Activated T-cell treated with anti-CD3 and anti-CD28 coated beads for 48 hours (primary cell): ENCODE measurements around the gene PMM2.
"Not testable (repeated sequence)": the region's sequence is repeated elsewhere in the genome, so short reads cannot be mapped to it uniquely, and the experiment has no call there.

Experiments
- DNase-seq: peaks from one replicate; pipeline ENCODE4 v3.0.0-alpha.2; 2020; ENCODE audit warnings: low read depth

PMM2 gene

GRCh38 chr16:8797364-8798173 is at the start of gene PMM2, which contains the start of gene TMEM186:
TSS of gene PMM2 (plus strand) at chr16:8797839. CDS start at chr16:8797883, 44 bp downstream.
TSS of gene TMEM186 (minus strand) at chr16:8797639. CDS start at chr16:8797614, 25 bp downstream.
- DNase-seq = peak; percentile 91

DNA sequence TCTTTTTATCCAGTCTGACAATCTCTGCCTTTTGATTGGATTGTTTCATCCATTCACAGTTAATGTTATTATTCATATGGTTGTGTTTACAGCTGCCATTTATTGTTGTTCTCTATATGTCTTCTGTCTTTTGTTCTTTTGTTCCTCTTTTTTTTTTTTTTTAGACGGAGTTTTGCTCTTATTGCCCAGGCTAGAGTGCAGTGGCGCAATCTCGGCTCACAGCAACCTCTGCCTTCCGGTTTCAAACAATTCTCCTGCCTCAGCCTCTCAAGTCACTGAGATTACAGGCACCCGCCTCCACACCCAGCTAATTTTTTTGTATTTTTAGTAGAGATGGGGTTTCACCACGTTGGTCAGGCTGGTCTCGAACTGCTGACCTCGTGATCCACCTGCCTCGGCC is 48.7 kb upstream of the PMM2 start:
- DNase-seq = not testable (repeated sequence)

DNA sequence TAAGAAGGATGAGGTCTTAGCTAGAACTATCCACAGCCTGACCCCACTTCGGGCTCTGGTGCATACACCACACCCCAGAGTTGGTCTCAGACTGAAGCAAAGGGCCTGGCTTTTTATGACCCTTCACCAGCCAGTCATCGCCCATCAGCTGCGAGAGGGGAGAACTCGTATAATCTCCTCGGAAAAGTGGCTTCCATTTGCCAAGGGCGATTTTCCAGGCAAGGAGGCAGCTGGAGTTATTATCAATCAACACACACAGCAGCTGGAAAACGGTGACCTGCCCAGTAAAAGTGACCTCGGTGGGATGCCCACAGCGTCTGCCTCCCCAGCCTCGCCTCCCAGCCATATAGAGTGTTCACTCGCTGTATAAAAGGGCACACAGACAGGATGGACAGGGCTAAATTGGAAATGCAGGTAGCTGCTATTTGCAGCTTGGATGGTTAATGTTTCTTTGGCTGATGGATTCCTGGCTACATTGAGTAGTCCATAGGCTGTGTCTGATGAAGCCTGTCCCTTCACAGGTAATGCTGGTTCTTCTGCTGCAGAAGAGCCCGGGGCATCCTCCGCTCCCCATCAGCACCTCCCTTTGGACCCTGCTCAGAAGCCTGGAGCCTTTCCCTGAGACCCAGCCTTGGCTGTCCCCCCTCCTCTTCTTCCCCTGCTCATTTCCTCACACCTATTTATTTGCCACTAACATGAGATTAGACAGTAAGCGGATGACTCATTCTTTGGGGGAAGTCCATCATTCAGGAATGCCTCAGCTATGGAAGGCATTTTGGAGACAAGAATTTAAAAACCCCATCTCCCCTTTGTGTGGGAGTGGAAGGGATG is 45.9 kb upstream of the PMM2 start:
- no peak for DNase-seq

- DNase-seq = no peak
Measured at GRCh38 chr16:8752706-8753105, 44.9 kb upstream of the PMM2 start.

GRCh38 chr16:8753416-8754054 is 44.1 kb upstream of the PMM2 start:
- DNase-seq = no peak

GRCh38 chr16:8756755-8757154 is 40.9 kb upstream of the PMM2 start:
- no peak for DNase-seq

GRCh38 chr16:8758022-8758421 is 39.6 kb upstream of the PMM2 start:
- no peak for DNase-seq

GRCh38 chr16:8760021-8760420 is 37.6 kb upstream of the PMM2 start:
- DNase-seq = no peak

DNA sequence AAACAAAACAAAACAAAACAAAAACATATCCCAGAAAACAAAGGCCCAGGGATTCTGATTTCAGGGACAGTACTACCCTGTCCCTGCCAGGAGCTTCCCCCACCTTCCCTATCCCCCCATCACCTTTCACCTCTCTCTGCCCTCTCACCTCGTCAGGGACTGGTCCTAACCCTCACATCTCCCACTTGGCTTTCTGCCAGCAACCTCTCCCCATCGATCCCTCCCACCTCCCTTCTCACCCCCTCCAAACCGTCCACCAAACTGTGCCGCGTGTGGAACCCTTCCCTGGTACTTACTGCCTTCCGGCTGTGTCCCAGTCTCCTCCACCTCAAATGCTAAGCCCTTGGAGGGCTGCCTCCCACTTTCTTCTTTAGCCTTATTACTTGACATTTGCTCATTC is 36.6 kb upstream of the PMM2 start:
- DNase-seq = no peak

- DNase-seq = no peak
Measured at GRCh38 chr16:8762254-8762653, 35.4 kb upstream of the PMM2 start.

DNA sequence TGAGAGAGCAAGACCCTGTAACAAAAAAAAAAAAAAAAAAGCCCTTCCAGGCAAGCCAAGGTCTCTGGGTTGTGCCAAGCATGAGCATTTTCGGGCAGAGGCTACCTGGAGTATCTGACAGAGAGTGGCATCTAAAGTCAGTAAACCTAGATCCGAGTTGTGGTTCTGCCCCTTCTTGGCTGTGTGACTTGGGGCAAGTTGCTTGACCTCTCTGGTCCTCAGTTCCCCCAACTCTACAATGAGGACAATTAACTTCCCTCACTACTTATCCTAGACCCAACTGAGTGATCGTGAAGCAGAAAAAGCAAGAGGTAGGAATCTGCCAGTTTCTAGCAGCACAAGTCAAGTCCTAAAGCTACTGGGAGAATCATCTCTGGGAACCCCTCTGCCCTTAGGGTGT is 34.6 kb upstream of the PMM2 start:
- DNase-seq = no peak

- DNase-seq = no peak
Measured at GRCh38 chr16:8763899-8764298, 33.7 kb upstream of the PMM2 start.

GRCh38 chr16:8764525-8765250 is 33.0 kb upstream of the PMM2 start:
- DNase-seq = no peak

DNA sequence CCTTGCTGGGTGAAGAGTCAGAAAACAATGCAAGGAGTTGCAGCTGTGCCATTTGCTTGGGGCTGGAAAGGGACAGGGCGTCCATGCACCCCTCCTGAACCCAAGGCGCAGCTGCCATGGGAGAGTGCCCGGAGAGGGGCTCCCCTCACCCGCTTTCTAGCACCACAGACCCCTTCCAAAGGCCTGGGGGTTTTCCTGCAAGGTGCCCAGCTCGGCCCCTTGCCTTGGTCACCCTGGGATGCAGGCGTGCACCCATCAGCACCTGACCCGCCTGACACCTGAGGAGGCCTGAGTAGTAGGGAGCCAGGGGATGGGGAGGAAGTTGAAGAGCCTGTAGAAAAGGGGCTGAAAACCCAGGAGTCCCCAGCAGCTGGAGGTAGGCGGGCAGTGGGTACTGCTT is 30.5 kb upstream of the PMM2 start:
- no peak for DNase-seq

- no peak for DNase-seq
Measured at GRCh38 chr16:8768283-8768682, 29.4 kb upstream of the PMM2 start.

- no peak for DNase-seq
Measured at GRCh38 chr16:8768692-8769091, 28.9 kb upstream of the PMM2 start.

DNA sequence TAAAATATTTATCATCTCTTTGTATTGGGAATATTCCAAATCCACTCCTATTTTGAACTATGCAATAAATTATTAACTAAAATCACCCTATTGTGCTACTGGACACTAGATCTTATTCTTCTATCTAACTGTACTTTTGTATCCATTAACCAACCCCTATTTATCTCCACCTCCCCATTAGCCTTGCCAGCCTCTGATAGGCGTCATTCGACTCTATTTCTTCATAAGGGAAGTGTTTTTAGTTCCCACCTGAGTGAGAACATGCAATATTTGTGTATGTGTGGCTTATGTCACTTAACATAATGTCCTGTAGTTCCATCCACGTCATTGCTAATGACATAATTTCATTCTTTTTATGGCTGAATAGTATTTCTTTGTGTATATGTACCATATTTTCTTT is 24.1 kb upstream of the PMM2 start:
- no peak for DNase-seq

GRCh38 chr16:8774208-8774607 is 23.4 kb upstream of the PMM2 start:
- DNase-seq = no peak

GRCh38 chr16:8775359-8775758 is 22.3 kb upstream of the PMM2 start:
- no peak for DNase-seq

DNA sequence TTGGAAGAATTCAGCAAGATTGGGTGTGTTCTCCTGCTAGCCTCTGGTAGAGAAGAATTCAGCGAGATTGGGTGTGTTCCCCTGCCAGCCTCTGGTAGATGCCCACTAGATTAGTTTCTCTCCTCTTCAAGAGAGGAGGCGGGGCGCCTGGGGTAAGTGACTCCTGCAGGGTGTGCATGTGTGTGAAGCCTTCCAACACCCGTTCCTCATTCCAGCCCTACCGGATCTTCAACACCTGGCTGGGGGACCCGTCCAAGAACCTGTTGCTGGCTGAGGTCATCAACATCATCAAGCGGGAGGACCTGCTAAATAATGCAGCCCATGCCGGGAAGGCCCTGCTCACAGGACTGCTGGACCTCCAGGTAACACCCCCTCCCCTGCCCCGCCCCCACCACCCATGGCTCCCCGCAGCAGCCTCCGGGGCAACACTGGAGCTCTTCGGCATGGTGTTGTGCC is 21.5 kb upstream of the PMM2 start:
- no peak for DNase-seq

- no peak for DNase-seq
Measured at GRCh38 chr16:8777217-8777616, 20.4 kb upstream of the PMM2 start.

GRCh38 chr16:8781797-8782196 is 15.8 kb upstream of the PMM2 start:
- DNase-seq = no peak
